Stimulated activated CD4-positive, alpha-beta T cell treated with anti-CD3 and anti-CD28 coated beads, Interleukin-2, amount 100 ng/mL, for 48 hours (primary cell): ENCODE measurements around the gene NOSTRIN.

Experiments used
- DNase-seq, 2 donors: peaks; one replicate each; pipeline ENCODE4 v3.0.0-alpha.2; 2020

The NOSTRIN gene

DNA sequence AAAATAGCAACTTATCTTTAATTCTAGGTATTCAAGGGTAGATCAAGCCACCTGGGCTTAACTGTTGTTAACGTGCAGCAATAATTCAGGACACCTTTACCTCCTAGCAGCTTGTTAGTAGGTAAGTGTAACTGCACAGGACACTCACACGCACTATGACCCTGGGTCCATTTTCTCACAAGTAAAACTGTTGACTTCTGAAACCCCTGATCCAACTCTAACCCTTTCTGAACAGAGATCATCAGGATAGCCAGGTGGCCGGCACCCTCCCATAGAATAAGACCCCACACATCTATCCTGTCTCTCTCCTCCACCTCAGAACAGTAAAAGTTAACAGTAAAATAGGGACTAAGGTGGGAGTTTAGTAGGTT is 87.2 kb downstream of the NOSTRIN start:
- no peak for DNase-seq

DNA sequence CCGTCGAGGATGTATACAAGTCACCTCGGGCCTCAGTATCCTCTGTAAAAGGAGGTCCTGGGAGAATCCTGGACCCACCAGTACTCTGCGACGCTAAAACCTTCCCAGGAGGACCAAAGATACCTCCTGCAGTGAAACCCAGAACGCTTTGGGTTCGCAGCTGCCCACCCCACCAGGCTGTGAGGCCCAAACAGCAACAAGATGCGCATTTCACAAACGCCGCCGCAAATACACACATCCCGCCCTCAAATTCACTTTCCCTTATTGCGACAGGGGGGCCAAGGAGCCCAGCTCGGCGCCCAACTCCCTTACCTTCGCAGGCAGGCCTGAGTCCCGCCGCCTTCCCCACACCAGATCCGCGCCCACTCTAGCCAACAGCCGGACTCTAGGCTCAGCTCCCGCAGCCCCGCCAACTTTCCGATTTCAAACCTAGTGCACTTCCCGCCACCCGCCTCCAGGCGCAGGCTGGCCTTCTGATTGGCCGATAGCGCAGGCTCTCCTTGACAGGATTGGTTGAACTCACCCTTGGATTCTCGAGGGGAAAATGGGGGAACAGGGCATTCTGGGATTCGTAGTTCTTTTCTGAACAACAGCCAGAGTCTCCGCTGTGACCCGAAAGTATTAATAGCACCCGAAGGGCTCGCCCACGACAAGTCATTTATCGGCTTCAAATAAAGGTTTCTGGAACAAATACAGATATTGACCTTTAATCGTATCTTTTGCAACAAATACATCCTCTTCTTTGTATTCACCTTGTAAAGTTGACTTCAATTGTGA is 87.8 kb downstream of the NOSTRIN start, which contains the start of gene SPC25:
Gene SPC25, minus strand, starts transcription at position 425 of the 777 bp plus-strand sequence. CDS start 911 bp downstream, outside the sequence.
- peak; percentile 76 to 82 for DNase-seq

DNA sequence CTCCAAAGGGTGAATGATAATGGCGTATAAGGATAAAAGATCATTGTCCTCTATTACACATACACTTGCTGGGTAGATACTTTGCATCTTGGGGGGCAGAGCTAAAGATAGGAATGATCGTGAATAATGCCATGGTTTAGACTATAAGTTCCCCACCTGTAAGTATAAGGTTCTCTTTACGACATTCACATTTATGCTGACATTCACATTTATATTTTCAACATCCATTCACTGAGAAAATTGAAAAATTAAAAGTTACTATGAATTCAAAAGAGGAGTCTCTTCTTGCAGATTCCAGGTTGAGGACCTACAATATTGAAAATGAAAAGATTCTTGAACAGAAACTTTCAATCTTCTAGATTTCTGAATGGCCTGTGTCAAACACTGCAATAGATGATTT is 89.9 kb downstream of the NOSTRIN start:
- DNase-seq: no peak

DNA sequence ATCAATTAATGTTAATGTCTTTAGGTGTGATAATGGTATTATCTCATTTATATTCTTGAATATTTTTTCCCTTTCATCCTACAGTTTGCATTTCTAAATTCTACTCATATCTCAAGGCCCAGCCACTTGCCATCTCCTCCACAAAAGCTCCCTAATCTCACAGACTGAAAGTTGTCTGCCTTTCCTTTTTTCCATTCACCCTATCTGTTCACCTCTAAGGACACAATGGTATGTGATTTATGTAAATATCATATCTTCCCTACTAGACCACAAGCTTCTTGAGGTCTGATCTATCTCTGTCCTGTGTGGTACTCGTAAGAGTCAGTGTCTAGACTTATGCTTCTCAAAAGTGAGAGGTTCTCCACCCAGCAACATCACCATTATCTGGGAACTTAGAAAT is 91.7 kb downstream of the NOSTRIN start:
- DNase-seq: no peak

DNA sequence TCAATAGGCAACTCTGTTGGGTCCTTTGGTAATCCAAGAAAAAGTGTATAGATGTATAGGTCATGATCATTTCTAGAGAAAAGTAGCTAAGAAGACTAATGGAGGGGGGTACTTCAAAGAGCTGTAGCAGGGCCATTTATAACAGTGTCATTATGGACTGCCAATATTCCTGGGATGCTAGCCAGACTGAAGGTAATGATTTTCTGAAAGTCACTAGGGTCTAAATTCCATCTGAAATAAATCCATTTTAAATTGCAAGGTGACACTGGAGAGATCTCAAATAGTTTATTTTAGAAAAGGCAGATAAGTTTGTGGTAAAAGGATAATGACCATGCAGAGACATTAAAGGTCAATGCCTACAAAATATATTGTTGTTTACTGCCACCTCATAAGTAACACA is 92.3 kb downstream of the NOSTRIN start:
- no peak for DNase-seq

DNA sequence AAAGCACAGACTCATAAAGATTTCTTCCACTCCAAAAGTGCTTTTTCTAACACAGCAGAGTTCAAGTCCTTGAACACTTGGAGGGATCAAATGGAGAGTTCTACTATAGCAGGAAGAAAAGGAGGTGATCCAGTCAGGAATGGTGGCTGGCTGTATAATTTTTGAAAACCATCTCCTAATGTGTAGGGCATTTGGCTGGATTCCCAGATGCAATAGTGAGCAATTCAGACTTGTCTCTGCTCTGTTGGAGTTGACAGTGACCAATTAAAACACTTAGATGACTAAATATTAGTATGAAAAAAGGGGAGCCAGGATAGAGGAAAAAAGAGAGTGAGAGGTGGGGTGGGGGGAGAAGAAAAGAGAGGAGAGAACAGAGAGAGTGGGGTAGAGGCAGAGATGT is 93.3 kb downstream of the NOSTRIN start:
- DNase-seq: no peak

DNA sequence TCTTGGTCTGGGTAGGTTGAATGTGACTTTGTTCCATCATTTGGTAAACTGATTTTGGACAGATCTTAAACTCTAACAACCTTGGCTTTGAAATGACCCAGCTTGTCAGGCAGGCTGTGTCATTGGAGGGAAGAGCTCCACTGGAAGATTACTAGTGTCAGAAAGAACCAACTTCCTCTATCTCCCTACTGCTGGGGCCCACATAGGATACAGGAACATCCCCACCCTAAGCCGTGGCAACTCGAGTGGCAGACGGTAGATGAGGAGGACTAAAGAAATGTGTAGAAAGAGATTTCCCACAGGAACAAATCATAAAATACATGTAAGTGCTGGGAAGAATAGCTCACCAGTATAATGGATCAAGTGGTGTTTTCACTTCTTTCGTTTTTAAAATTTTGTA is 94.3 kb downstream of the NOSTRIN start:
- DNase-seq: no peak

DNA sequence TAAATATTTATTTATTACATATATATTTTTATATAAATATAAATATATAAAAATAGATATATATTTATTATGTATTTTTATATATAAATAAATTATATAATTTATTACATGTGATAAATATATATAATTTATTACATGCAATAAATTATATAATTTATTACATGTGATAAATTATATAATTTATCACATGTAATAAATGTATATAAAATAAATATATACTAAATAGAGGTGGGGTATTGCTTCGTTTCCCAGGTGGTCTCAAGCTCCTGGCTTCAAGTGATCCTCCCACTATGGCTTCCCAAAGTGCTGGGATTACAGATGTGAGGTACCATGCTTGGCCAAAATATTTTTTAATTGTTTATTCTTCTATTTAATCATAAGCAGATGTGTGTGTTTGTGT is 95.0 kb downstream of the NOSTRIN start:
- DNase-seq: no peak

DNA sequence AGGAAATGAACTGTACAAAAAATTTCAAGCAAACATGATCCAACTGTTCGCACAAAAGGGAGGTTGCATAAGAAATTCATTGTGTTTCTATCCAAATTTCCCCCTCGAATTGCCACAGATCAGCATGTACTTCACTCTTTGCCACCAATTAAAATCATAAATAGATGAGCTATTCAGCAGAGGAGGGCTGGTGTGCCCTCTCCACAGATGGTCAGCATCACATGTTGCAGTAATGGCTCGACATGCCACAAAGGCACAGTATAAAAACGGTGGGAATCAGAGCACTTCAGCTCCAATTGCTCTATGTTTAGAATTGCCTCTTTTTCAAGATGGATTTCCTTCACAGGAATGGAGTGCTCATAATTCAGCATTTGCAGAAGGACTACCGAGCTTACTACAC is 98.6 kb downstream of the NOSTRIN start, which contains the start of gene G6PC2:
Gene G6PC2, plus strand, starts transcription at position 289 of the 400 bp plus-strand sequence. Its CDS starts 41 bp downstream, at position 330.
- DNase-seq: no peak

DNA sequence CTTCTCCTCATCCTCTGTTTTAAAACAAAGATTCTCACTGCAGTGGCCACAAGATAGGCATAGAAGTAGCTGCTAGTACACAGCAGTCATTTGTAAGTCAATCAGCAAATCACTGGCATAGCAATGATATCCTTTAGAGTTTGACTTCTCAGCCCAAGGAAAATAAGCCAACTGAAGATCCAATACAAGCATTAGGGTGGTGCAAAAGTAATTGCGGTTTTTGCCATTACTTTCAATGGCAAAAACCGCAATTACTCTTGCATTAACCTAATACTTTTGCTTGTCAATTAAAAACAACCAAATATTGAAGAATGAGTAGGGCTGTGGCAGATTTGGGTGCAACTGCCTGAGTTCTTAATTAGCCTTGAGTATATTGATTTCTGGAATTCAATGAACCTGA is 101.5 kb downstream of the NOSTRIN start:
- DNase-seq: no peak

DNA sequence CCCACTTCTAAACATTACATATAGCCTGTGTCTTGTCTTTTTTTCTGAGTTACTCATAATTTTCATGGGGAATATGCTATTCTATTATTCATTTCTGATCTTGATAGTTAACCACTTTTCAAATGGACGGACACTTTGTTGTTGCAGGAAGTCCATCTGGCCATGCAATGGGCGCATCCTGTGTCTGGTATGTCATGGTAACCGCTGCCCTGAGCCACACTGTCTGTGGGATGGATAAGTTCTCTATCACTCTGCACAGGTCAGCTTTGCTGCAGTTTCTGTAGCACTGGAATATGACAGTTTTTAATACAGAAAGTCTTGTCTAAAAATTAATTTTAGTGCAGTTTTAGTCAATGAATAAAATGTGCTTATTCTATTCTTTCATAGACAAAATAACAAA is 101.9 kb downstream of the NOSTRIN start:
- DNase-seq: no peak

DNA sequence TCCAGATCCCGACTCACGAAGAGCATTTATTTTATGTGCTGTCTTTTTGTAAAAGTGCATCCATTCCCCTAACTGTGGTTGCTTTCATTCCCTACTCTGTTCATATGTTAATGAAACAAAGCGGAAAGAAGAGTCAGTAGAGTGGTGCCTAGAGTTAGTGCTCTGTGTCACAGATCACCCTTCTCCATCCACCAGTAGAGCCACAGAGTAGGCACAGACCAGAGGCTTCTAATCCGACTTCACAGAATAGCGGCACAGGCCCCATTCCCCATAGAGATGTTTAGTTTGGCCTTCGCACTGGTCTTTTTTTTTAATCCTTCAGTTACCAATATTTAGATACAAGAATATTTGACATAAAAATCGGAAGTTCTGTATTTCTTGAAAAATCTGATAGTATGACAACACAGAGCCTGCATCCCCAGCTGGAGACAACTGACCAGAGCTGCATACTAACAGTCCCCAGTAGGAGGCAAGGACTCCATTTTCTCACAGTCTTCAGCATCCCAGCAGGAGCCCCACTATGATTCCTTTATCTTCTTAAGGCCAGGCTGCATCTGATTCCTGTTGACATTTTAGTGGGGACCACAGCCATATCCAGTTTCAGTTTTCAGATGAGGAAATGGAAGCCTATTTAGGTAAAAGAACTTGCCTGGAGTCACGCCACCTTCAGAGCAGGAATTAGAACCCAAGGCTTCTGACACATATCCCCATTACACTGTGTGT is 105.7 kb downstream of the NOSTRIN start:
- DNase-seq: no peak

DNA sequence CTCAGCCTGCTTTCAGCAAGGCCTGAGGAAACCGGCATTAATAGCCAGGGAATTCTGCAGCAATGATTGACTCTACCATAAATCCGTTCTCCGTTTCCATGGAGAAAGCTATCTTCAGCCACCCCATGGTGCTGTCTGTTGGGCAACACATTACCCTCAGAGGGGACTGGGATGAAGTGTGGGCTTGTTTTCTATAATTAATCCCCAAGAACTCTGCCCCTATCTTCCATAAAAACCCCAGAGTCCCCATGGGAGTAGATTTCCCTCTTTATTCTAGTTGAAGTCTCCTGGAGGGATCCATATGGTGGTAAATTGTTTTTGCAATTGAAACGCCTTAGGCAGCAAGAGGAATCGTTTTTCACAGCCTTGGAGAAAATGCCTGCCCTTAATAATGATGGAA is 107.9 kb downstream of the NOSTRIN start:
- no peak for DNase-seq

DNA sequence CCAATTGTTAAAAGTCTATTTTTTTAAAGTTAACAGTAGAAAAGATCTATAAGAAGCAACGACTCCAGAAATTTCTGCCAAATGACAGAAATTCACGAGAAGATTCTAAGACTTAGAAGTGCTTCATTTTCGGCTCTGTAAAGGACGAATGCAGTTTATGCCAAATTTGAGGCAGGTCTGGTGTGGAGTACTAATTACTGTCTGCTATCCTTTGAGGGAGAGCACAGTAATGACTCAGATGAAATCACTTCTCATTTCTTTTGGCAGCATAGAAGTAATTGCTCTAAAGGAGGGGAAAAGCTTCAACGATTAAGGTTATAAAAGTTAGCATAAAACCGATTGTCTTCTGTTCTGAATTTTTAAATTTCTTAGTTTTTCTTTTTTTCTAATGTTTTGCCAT is 110.0 kb downstream of the NOSTRIN start:
- no peak for DNase-seq

DNA sequence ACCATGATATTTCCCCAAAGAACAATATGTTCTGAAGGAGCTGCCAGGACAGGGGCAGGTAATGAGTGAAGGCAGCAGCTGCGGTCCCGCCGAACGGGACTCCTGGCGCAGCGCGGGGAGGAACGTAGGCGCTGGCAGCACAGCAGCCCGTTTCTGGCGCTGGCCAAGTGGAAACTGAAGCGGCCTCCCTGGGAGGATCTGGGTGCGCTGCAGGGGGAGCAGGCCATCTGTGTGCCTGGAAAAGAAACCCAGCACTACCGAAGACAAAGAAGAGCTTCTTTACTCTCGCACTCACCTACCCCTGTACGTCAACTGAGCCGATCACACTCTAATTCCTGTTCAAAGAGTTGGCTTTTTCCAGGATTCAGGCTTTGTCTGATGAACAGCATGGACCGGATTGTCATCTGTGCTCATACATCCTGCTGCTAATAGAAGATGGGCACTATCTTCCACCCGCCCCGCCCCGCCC is 110.5 kb downstream of the NOSTRIN start:
- DNase-seq: no peak

DNA sequence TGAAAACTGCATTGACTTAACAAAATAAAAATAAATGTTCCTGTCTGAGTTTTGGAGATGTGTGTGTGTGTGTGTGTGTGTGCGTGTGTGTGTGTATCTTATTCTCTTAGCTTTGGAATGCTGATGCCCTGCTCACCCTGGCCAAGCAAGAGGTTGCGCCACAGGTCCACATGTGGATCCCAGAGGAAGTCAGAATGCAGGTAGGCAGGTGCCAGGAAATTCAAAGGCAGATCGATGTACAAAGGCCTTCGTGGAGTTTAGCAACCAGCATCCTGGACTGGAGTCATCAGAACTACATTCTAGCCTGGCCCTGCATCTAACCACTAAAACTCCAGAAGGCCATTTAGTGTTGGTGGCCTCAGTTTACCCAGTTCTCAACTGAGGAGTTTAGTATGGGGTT is 111.1 kb downstream of the NOSTRIN start:
- no peak for DNase-seq
